22Rv1 (cell line): ENCODE data around the gene MCM10.

ENCODE experiments used
- H3K27ac ChIP-seq: fragments of 450-650 bp; 2 replicates; pipeline ENCODE4 v1.5.1; 2017
- ZFX ChIP-seq: fragments of 450-650 bp; IDR thresholded peaks from 2 replicates; pipeline ENCODE4 v1.6.1; 2017; ENCODE audit warnings: antibody characterized with exemption, borderline replicate concordance

MCM10 gene

DNA sequence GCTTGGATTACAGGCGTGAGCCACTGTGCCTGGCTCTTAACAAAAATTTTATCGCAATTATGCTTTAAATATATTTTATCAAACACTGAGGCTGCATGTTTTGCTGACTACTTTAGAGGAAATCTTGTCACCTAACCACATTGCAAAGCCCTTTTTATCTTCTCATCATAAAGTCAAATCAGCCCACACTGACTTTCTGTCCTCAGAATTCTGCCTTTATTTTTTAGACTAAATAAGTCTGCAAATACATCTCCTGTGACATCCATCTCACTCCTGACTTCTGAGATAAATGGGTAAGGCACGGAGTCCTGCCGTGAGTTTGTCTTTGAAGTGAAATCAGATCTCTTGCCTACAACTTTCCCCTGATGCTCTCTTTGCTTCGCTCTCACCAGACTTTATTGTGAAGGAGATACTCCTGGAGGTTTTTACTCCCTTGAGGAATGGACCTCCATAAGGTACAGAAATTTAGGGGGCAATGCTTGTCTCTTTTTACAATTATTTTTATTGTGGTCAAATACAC lies 96.3 kb downstream of the MCM10 start:
- no peak for TF ChIP-seq ZFX
- H3K27ac ChIP-seq = no peak overlapping the region
